Measurements from ENCODE around the gene ZKSCAN5.
"Not testable (repeated sequence)": the region's sequence is repeated elsewhere in the genome, so short reads cannot be mapped to it uniquely, and the experiment has no call there.

The ZKSCAN5 gene

DNA sequence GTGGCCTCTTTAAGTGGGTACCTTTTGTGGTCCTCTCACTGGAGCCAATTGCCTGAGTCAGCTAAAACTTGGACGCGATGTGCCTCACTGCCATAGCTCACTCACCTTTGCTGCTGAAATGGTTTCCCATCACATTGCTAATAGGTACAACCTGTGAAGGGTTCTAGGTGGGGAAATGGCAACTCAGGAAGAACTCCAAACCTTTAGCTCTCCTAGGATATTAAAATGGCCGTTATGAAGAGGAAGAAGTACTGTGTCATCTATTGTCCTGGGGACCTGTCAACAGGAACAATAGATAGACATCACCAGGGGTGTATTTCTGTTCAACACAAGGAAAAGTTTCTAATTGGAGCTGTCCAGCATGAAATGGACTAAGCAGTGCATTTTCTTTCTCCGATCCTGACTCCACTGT is 52.7 kb downstream of the ZKSCAN5 start:
- DNase-seq: no peak

DNA sequence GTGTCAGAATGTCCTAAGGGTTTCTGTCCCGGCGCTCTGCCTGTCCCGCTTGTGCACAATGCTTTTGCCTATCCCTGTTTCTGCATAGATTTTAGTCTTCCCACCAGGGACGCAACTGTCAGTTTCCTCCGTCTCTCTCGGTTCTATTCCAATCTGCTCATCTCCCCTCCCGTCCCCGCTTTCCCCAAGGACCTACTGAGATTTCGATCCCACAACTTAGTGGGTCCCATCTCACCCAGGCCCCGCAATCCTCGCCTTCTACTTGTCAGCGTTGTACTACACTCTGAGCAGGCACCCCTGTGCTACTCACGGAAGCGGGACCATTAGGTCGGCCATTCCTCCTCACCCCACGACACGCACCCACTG is 53.5 kb downstream of the ZKSCAN5 start:
- no peak for DNase-seq

DNA sequence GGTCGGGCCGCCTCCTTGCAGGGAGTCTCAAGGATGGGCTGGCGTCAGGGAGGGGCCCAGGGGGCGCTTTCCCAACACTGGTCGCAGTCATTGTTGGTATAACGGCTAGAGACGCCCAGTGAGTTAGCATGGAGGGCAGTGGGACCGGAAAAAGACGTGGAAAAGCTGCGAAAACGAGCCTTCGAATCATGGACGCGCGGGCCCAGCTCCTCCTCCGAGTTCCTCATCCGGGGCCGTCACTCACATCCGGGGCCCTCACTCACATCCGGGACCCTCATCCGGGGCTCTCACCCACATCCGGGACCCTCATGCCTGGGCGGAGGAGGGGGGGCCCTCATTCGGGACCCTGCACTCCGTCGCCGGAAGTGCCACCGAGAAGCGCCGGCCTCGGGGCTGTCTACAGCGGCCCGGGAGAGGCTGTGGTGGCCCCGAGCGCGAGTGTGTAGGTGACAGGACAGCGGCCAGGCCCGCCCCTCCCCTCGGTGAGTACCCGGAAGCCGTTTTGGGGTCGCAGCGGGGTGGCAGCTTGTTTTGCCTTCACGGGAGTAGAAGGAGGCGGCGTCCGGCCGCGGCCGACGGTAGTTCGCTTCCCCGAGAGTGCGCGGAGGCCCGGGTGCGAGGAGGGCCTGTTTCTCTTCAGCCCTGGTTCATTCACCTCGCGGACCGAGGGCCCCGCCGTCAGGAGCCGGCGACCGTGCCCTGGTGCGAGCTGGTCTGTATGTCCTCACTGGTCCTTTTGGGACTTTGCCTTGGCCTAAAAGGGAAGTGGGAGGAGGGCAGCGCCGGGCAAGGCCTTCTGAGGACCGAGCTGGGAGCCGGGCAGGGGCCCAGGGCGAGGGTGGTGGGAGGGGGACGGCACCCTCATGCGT is 54.1 kb downstream of the ZKSCAN5 start, which contains the start of gene ZNF655:
Gene ZNF655 (plus strand): TSS at position 337 of the 869 bp plus-strand sequence. CDS start 1,918 bp downstream, outside the sequence.
- DNase-seq: peak; percentile 90

DNA sequence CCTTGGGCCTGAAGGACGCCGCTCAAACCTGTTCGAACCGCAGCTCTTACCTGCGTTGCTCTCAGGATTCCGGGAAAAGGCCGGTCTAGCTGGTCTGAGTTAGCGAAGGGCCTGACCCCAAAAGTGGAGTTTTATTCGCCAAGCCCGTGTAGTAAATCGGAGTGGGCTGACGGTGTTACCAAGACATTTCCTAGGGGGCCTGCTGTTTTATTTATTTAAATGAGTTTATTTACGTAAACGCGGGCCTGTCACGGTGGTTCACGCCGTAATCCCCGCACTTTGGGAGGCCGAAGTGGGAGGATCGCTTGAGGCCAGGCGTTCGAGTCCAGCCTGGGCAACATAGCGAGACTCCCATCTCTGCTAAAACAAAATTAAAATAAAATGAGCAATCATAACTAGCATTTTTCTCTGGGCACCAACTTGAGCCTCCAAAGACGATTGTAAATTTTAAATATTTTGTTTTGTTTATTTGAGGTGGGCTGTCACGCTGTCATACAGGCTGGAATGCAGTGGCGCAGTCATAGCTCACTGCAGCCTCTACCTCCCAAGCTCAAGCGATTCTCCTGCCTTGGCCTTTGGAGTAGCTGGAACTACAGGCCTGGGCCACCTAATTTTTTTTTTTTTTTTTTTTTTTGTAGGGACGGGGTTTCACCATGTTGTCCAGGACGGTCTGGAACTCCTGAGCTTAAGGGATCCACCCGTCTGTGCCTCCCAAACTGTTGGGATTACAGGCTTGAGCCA is 54.9 kb downstream of the ZKSCAN5 start:
- DNase-seq: peak; percentile 15

DNA sequence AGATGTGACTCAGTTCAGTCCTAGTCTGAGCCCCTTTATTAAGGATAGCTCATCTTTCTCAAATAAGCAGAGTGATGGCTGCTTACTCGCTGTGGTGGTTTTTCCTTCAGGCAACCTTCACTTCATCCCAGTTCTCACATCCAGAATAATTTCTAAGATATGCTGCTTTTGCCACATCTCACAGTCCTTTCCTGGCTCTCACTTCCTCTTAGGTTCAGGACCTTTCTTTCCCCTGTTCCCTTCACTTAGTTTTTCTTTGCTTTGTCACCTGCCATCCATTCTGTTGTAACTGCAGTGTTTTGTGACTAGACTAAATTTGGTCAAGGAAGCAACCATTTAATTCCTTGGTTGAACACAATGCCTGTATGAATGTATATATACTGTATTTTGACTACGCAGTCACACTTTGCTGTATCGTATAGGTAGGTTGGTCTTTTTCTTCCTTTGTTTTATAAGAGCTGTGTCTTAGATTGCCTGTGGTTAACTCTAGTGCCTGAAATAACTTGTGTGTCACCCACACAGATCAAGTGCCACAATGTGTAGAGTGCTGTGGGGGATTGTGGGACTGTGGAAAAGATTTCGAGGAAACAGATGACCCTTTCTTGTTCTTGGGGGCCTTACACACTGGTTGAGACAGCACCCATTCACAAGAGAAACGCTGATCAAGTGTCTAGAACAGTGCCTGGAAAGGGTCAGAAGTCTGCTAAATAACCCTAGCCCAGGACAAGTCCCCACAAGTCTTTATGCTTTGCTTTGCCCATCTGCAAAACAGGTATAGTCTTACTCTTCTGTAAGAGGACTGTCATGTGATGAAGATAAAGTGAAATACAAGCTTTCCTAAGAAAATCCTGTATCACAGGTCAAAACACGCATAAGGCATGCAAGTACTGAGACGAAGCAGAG is 56.6 kb downstream of the ZKSCAN5 start:
- DNase-seq: no peak

DNA sequence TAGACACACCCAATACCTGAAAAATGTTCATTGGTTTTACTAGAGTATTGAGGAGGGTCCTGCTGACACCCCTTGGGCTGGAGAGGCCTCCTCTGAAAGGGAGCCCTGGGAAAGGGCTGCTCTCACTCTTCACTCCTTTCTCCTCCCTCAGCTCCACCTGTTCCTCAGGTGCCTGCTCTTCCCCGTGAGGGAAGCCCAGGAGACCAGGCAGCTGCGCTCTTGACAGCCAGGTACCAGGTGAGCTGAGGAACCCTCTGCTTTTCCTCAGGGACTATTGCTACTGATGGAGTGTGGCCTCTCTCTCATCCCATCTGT is 57.2 kb downstream of the ZKSCAN5 start:
- DNase-seq: no peak

DNA sequence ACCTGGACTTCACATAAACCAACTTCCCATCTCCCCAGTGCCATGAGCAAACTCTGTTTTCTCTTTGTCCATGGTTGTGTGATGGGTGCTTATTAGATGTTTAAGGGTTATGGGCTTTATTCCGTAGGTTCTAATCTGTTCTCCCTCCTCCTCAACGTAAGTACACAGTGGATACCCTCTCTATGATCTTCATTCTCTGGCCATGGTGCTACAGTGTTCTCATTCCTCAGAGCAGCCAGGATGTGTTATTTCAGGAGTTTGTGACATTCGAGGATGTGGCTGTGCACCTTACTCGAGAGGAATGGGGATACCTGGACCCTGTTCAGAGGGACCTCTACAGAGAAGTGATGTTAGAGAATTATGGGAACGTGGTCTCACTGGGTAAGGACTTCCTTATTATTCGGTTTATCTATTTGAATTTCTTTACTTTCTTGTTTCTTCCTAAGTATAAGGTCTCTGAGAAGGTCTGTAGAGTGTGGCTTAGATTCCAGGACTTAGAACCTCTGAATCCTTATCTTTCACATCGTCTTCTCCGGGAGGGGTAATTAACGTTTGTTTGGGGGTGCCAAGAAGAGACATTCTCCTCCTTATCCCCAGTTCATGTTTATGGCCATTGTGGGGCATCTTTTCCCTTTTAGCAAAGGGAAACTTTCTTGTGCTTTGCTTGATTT is 57.8 kb downstream of the ZKSCAN5 start:
- no peak for DNase-seq

DNA sequence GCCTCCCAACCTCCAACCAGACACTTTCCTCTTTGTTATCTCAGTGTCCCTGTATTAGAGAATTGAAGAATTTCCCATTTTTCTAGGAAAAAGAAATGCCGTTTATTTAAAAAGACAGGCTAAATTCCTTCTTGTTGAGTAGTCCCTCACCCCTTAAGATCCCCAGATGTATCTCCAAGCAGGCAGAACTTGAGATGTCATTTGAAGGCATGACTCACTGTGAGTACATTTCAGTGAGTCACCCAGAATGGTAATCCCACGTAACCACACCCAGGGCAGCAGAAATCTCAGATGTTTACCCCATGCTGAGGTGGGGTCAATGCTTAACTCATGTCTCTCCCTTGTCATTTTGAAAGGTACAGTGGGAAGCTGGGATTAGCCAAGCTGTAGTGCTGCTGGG is 58.4 kb downstream of the ZKSCAN5 start:
- DNase-seq: peak; percentile 61

DNA sequence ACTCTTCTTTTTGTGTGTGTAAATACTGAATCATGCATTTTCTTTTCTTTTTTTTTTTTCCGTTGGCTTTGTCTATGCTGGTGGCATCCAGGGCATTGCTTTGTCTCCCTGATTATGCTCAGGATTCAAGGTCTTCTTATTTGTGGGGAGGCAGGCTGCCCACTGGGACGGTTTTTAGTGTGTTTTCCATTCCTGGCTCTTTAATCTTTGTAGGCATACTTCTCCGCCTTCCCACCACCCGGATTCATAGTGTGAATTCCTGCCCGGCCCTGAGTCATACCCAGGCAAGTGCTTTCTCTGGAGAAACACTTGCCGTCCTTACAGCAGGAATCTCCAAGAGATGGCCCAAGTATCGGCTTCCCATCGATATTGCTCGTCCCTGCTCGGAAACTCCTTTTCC is 59.2 kb downstream of the ZKSCAN5 start:
- DNase-seq: no peak

DNA sequence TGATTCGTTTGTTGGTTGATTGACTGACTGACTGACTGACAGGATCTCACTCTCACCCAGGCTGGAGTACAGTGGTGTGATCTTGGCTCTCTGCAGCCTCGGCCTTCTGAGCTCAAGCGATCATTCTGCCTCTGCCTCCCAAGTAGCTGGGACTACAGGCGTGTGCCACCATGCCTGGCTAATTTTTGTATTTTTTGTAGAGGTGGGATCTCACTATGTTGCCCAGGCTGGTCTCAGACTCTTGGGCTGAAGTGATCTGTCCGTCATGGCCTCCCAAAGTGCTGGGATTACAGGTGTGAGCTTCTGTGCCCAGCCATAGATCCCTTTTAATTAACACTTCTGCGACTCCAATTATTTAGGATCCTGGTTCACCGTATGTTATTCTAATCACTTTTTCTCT is 64.3 kb downstream of the ZKSCAN5 start:
- not testable (repeated sequence) for DNase-seq

DNA sequence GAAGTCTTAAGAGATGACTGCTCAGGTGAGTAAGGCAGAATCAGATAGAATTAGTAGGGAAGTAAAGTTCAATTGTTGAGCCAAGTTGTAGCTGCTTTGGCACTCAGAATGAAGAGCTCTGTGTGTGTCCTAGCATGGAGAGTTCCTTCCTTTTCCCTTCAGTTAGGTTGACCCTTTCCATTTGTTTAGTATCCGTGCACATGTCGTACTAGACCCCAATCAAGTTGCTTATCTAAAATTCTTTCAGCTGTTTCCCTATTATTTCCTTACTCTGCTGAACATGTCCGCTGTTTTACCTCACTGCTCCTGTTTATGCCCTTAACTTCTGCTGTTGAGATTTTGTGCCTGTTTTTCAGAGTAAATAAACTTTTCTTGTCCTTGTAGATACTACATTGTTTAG is 67.3 kb downstream of the ZKSCAN5 start:
- no peak for DNase-seq

DNA sequence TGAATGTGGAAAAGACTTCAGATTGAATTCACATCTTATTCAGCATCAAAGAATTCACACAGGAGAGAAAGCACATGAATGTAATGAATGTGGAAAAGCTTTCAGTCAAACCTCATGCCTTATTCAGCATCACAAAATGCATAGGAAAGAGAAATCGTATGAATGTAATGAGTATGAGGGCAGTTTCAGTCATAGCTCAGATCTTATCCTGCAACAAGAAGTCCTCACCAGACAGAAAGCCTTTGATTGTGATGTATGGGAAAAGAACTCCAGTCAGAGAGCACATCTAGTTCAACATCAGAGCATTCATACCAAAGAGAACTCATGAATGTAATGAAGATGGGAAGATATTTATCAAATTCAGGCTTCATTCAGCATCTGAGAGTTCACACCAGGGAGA is 68.8 kb downstream of the ZKSCAN5 start:
- DNase-seq: no peak

DNA sequence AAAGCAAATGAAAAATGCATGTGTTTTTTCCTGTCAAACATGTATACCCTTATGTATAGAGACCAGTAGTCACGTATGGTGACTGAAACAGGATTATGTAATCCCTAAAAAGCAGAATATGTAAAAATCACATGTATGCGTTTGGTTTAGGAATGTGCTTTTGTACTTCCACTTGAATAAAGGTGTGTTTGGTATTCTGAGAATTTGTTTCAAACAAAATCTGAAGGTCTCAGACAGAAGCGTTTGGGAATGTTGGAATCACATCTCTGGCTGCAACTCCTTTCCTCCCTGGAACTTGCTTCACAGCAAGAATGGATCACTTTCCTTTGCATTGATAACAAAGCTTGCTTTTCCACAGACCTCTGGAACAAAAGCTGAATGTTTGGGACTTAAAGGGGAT is 71.8 kb downstream of the ZKSCAN5 start:
- no peak for DNase-seq

DNA sequence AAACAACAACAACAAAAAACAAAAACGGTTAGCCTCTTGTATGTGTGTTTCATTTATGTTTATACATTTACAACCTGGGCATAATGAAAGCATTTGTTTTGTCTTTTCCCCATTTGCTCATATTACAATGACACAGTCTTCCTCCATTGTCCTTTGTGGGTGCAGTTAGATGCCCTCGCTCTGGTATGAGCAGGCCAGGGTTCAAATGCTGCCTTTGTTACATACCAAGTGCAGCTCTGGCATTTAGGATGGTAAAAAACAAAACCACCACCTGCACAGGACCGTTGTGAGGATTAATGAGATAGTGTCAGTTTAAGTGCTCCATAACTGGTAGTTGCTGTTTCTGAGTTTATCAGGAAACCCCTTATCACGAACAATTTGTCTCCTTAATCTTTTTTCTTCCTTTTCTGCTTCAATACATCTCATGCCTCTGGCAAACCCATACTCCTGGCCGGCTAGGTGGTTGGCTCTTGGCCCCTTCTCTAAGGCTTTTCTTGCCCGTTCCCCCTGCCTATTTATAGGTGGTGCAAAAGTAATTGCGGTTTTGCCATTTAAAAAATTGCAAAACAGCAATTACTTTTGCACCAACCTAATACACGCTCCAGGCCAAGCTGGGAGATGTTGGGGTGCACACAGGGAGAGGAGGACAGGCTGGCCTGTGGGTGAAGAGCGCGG is 75.0 kb downstream of the ZKSCAN5 start:
- DNase-seq: no peak

DNA sequence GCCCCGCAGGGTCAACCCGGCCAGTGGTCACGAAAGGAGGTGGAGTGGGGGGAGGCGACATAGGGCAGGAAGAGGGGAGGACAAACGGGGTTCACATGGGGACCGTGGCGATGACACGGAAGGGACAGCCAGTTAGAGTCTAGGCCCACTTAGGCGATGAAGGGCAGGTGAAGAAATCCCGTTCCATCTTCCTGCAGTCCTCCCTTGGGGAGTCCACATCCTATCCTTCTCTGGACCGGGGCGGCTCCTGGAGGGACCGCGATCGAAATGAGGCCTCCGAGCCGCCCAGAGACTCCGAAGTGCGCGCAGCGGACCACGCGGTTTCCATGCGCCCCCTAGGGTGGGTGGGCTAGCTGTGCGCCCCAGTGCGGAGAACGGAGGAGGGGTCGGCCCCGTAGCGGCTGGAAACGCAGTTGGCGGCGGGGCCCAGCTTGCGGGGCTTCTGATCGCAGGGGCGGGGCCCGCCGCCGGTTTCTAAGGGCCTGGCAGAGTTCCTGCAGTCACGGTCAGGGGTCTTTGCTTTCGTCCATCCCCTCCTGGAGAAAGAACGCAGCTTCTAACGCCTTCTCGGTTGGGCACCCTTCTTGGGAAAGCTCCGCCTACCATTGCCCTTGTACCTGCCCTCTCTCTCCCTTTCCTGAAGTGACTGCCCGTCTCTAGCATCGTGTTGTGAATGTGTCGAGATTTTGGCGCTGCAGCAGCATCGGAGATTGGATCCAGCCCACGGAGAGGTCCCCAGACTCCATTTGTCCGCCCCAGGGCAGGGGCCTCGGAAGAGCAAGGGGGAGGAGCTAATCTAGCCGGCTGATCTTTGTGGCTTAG is 75.7 kb downstream of the ZKSCAN5 start:
- DNase-seq: peak; percentile 67

DNA sequence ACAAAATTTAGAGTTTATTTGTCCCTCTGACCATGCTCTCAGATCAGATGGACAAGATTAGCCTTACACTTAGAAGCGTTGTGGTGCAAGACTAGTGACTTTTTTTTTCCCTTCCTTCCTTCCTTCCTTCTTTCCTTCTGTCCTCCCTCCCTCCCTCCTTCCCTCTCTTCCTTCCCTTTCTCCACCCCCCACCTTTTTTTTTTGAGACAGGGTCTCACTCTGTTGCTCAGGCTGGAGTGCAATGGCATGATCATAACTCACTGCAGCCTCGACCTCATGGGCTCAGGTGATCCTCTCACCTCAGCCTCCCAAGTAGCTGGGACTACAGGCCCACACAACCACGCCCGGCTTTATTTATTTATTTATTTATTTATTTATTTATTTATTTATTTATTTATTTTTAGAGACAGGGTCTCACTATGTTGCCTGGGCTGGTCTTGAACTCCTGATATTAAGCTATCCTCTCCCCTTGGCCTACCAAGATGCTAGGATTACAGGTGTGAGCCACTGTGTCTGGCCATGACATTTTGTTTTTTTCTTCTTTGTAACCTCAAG is 76.4 kb downstream of the ZKSCAN5 start:
- DNase-seq: not testable (repeated sequence)

Measured in stimulated activated CD4-positive, alpha-beta T cell treated with anti-CD3 and anti-CD28 coated beads, Interleukin-15, amount 100 ng/mL, for 24 hours (primary cell).